H1 (cell line): ENCODE data around the gene SCN3A. TPM values are rescaled to one million over a fixed set of nuclear protein-coding genes. Genes with fewer than 3 reads are reported as not detected.
A peak's percentile ranks its signal among the peaks of the same experiment; 100 is the strongest.

Source experiments
- CTCF ChIA-PET: fragments of 300-600 bp; sonication (Branson Sonifier 250); formaldehyde crosslinking; loops from one replicate; lab custom pipeline; 2021; ENCODE audit not compliant: partially characterized antibody; lab: Charles Lee
- POLR2A ChIA-PET: fragments of 300-600 bp; sonication (Branson Sonifier 250); formaldehyde crosslinking; loops from one replicate; lab custom pipeline; 2021; ENCODE audit warnings: inconsistent platforms; ENCODE audit not compliant: partially characterized antibody; lab: Charles Lee
- DNase-seq, 2 experiments: peaks; one replicate each; pipeline versions ENCODE4 v3.0.0 to v3.0.0-alpha.2; 2010 to 2022; ENCODE audit warnings: low spot score in 2 of 2, low read depth in 1 of 2, mixed read lengths in 1 of 2
- FAIRE-seq: peaks from 2 replicates; lab custom pipeline; 2011; peaks lifted over from hg19 to GRCh38; lab: Jason Lieb, UNC
- H2AFZ ChIP-seq: 2 replicates; pipeline ENCODE4 v1.8.1; 2012; ENCODE audit warnings: low read length, inconsistent platforms
- H2AK5ac ChIP-seq: 2 replicates; pipeline ENCODE4 v1.6.1; 2013; ENCODE audit warnings: low read depth, low read length
- H2BK120ac ChIP-seq: replicated peaks from 2 replicates; pipeline ENCODE3; 2013; ENCODE audit warnings: low read depth, low read length, inconsistent platforms
- H2BK12ac ChIP-seq: 2 replicates; pipeline ENCODE4 v1.6.1; 2013; ENCODE audit warnings: low read depth, low read length
- H2BK15ac ChIP-seq: 2 replicates; pipeline ENCODE4 v1.6.1; 2013; ENCODE audit warnings: low read length
- H2BK20ac ChIP-seq: 2 replicates; pipeline ENCODE4 v1.6.1; 2013; ENCODE audit warnings: low read length
- H2BK5ac ChIP-seq: 2 replicates; pipeline ENCODE4 v1.6.1; 2013; ENCODE audit warnings: low read depth, low read length
- H3K14ac ChIP-seq: 2 replicates; pipeline ENCODE4 v1.6.1; 2013; ENCODE audit warnings: inconsistent platforms; ENCODE audit not compliant: insufficient read length
- H3K18ac ChIP-seq: 2 replicates; pipeline ENCODE4 v1.6.1; 2013; ENCODE audit warnings: low read length; ENCODE audit errors: extremely low read depth
- H3K23ac ChIP-seq: 2 replicates; pipeline ENCODE4 v1.6.1; 2013; ENCODE audit warnings: inconsistent platforms; ENCODE audit not compliant: insufficient read length
- H3K23me2 ChIP-seq: 2 replicates; pipeline ENCODE4 v1.6.1; 2013; ENCODE audit warnings: low read depth, low read length
- H3K27ac ChIP-seq: 2 replicates; pipeline ENCODE4 v1.6.1; 2011; ENCODE audit warnings: low read depth, low read length, inconsistent platforms
- H3K27me3 ChIP-seq, 4 experiments: replicated peaks in 1 of 4; 1 replicate in 1 of 4; 2 replicates in 3 of 4; pipeline versions ENCODE4 v1.6.1 to v1.8.1; 2011 to 2013; ENCODE audit warnings: low read length in 3 of 4, mild to moderate bottlenecking in 3 of 4, inconsistent platforms in 2 of 4, mixed read lengths in 2 of 4, moderate library complexity in 1 of 4; ENCODE audit not compliant: control insufficient read depth in 3 of 4, insufficient read depth in 3 of 4; ENCODE audit errors: extremely low read depth in 1 of 4
- H3K36me3 ChIP-seq, 4 experiments: 2 replicates each; pipeline versions ENCODE4 v1.6.1 to v1.8.1; 2011 to 2013; ENCODE audit warnings: mild to moderate bottlenecking in 4 of 4, low read length in 3 of 4, moderate library complexity in 2 of 4, control low read depth in 1 of 4, inconsistent platforms in 1 of 4; ENCODE audit not compliant: insufficient read depth in 4 of 4, control insufficient read depth in 2 of 4
- H3K4ac ChIP-seq: replicated peaks from 2 replicates; pipeline ENCODE3; 2013; ENCODE audit warnings: low read length, low read depth, mixed read lengths, inconsistent platforms; ENCODE audit not compliant: insufficient read length
- H3K4me1 ChIP-seq, 4 experiments: replicated peaks in 1 of 4; 1 replicate in 1 of 4; 2 replicates in 3 of 4; pipeline versions ENCODE4 v1.6.1 to v1.8.1; 2011 to 2013; ENCODE audit warnings: low read length in 3 of 4, inconsistent platforms in 2 of 4, mixed read lengths in 1 of 4; ENCODE audit not compliant: insufficient read depth in 4 of 4, control insufficient read depth in 3 of 4
- H3K4me2 ChIP-seq, 2 experiments: 2 replicates each; pipeline versions ENCODE4 v1.6.1 to v1.8.1; 2011 to 2013; ENCODE audit warnings: low read depth in 2 of 2, low read length in 2 of 2, control low read depth in 1 of 2, inconsistent platforms in 1 of 2, mild to moderate bottlenecking in 1 of 2; ENCODE audit not compliant: insufficient read depth in 1 of 2
- H3K4me3 ChIP-seq, 4 experiments: fragments of 200-600, 300-600 bp in 1 of 4; sonication (generic), shearing (Covaris generic), sonication (Bioruptor Twin) in 1 of 4; 2 replicates each; pipeline versions ENCODE4 v1.5.1 to v1.8.1; 2011 to 2016; ENCODE audit warnings: low read length in 4 of 4, low read depth in 3 of 4, control low read depth in 2 of 4, inconsistent platforms in 2 of 4, mild to moderate bottlenecking in 2 of 4, mixed read lengths in 1 of 4, moderate library complexity in 1 of 4; ENCODE audit not compliant: insufficient read depth in 2 of 4; ENCODE audit errors: extremely low read depth in 1 of 4
- H3K56ac ChIP-seq: replicated peaks from 2 replicates; pipeline ENCODE3; 2013; ENCODE audit warnings: low read depth, mild to moderate bottlenecking, mixed read lengths, low read length, inconsistent platforms; ENCODE audit not compliant: insufficient read length
- H3K79me1 ChIP-seq: 2 replicates; pipeline ENCODE4 v1.6.1; 2013; ENCODE audit warnings: low read depth, low read length, control low read depth
- H3K79me2 ChIP-seq, 2 experiments: 2 replicates each; pipeline versions ENCODE4 v1.6.1 to v1.8.1; 2012 to 2013; ENCODE audit warnings: low read length in 2 of 2, mild to moderate bottlenecking in 2 of 2, inconsistent platforms in 1 of 2; ENCODE audit not compliant: insufficient read depth in 2 of 2, control insufficient read depth in 1 of 2
- H3K9ac ChIP-seq, 4 experiments: replicated peaks in 1 of 4; 1 replicate in 1 of 4; 2 replicates in 3 of 4; pipeline versions ENCODE4 v1.6.1 to v1.8.1; 2011 to 2013; ENCODE audit warnings: low read depth in 3 of 4, low read length in 3 of 4, control low read depth in 2 of 4, mild to moderate bottlenecking in 2 of 4, moderate library complexity in 2 of 4, inconsistent platforms in 1 of 4; ENCODE audit errors: extremely low read depth in 1 of 4
- H3K9me3 ChIP-seq, 2 experiments: 2 replicates each; pipeline versions ENCODE4 v1.6.1 to v1.8.1; 2012 to 2013; ENCODE audit warnings: mild to moderate bottlenecking in 2 of 2, moderate library complexity in 2 of 2, control low read depth in 1 of 2, inconsistent platforms in 1 of 2, low read depth in 1 of 2, low read length in 1 of 2, mixed read lengths in 1 of 2; ENCODE audit not compliant: insufficient read depth in 2 of 2
- H4K20me1 ChIP-seq, 2 experiments: replicated peaks in 1 of 2; 2 replicates each; pipeline versions ENCODE3 to v1.8.1; 2011 to 2013; ENCODE audit warnings: inconsistent platforms in 2 of 2, low read length in 2 of 2, mild to moderate bottlenecking in 1 of 2; ENCODE audit not compliant: insufficient read depth in 2 of 2, control insufficient read depth in 1 of 2
- H4K5ac ChIP-seq: 2 replicates; pipeline ENCODE4 v1.6.1; 2013; ENCODE audit warnings: low read length, low read depth, mixed read lengths, inconsistent platforms; ENCODE audit not compliant: insufficient read length
- H4K8ac ChIP-seq: 2 replicates; pipeline ENCODE4 v1.8.0; 2013; ENCODE audit warnings: mild to moderate bottlenecking, moderate library complexity, low read length, inconsistent platforms; ENCODE audit not compliant: insufficient read depth; ENCODE audit errors: extremely low read depth
- H4K91ac ChIP-seq: replicated peaks from 2 replicates; pipeline ENCODE3; 2013; ENCODE audit warnings: low read length, mixed read lengths, inconsistent platforms; ENCODE audit not compliant: insufficient read length
- CREB1 ChIP-seq: IDR thresholded peaks from 2 replicates; pipeline ENCODE4 v1.6.1; 2012; ENCODE audit warnings: inconsistent platforms
- EP300 ChIP-seq, 2 experiments: IDR thresholded peaks; 1 replicate in 1 of 2; 2 replicates in 1 of 2; pipeline ENCODE4 v1.6.1; 2011 to 2012; ENCODE audit warnings: low read depth in 2 of 2, low read length in 2 of 2, mild to moderate bottlenecking in 2 of 2, borderline replicate concordance in 1 of 2, inconsistent platforms in 1 of 2, moderate library complexity in 1 of 2
- EZH2 ChIP-seq: fragments of 200-600 bp; sonication (generic); IDR thresholded peaks from 2 replicates; pipeline ENCODE4 v1.7.1; 2012; ENCODE audit warnings: low read depth, mild to moderate bottlenecking, moderate library complexity, low read length, inconsistent platforms; ENCODE audit not compliant: severe bottlenecking
- FOSL1 ChIP-seq: IDR thresholded peaks from 2 replicates; pipeline ENCODE4 v1.6.1; 2011; ENCODE audit warnings: mild to moderate bottlenecking, low read depth, low read length, moderate library complexity; ENCODE audit not compliant: insufficient read depth
- GABPA ChIP-seq: IDR thresholded peaks from 2 replicates; pipeline ENCODE4 v1.6.1; 2011; ENCODE audit warnings: mild to moderate bottlenecking, low read length, moderate library complexity, borderline replicate concordance; ENCODE audit not compliant: insufficient read depth
- JUN ChIP-seq: IDR thresholded peaks from 2 replicates; pipeline ENCODE4 v1.6.1; 2011; ENCODE audit warnings: low read depth, mild to moderate bottlenecking, improper control_type of control experiment, low read length
- JUND ChIP-seq: IDR thresholded peaks from 2 replicates; pipeline ENCODE4 v1.6.1; 2011; ENCODE audit warnings: mild to moderate bottlenecking, improper control_type of control experiment, low read length
- RBBP5 ChIP-seq: IDR thresholded peaks from 2 replicates; pipeline ENCODE4 v1.7.1; 2012; ENCODE audit warnings: low read depth, mild to moderate bottlenecking, inconsistent platforms, low read length, moderate library complexity, borderline replicate concordance
- SIN3A ChIP-seq, 2 experiments: IDR thresholded peaks in 1 of 2; conservative IDR thresholded peaks in 1 of 2; 2 replicates each; pipeline ENCODE4 v1.6.1; 2011 to 2012; ENCODE audit warnings: low read length in 2 of 2, improper control_type of control experiment in 1 of 2, low read depth in 1 of 2, mild to moderate bottlenecking in 1 of 2
- SP1 ChIP-seq: IDR thresholded peaks from 2 replicates; pipeline ENCODE4 v1.6.1; 2011; ENCODE audit warnings: low read depth, low read length
- TBP ChIP-seq: IDR thresholded peaks from 2 replicates; pipeline ENCODE4 v1.6.1; 2011; ENCODE audit warnings: low read depth, low read length, improper control_type of control experiment
- ZNF274 ChIP-seq: IDR thresholded peaks from 2 replicates; pipeline ENCODE4 v1.7.0; 2012; ENCODE audit warnings: low read length, borderline replicate concordance; ENCODE audit errors: extremely low read depth
- WGBS, 2 experiments: shearing (Covaris generic) in 1 of 2; methylation state at CpG; one replicate each; pipeline versions ENCODE4 v1.1.6 to v1.1.7; 2013 to 2015; ENCODE audit warnings: low lambda C conversion rate in 2 of 2, mixed read lengths in 2 of 2, inconsistent platforms in 1 of 2, low coverage in 1 of 2, missing lambda C conversion rate in 1 of 2; ENCODE audit not compliant: insufficient replicate concordance in 2 of 2, insufficient coverage in 1 of 2, insufficient read length in 1 of 2; ENCODE audit errors: extremely low coverage in 1 of 2, missing lambda C conversion rate in 1 of 2; 5-methylcytosine and 5-hydroxymethylcytosine counted together
- polyA plus RNA-seq, 7 experiments: library from polyadenylated mRNA; depleted of rRNA in 3 of 7; stranded (reverse) in 5 of 7; unstranded in 2 of 7; fragments of >200 nt in 5 of 7; fragments of 200-250 nt in 2 of 7; gene quantifications; 1 replicate in 5 of 7; 2 replicates in 1 of 7; 4 replicates in 1 of 7; pipeline versions ENCODE4 v1.2.1 to v1.2.3, GENCODE V29; 2011 to 2013; ENCODE audit warnings: missing spikeins in 2 of 7, mixed read lengths in 2 of 7
- total RNA-seq: library from RNA; stranded (reverse); fragmentation: NEBNext Ultra II Directional; extraction: Animal tissue kit (Norgen Biotek cat#: 25700); gene quantifications from 2 replicates; pipeline ENCODE4 v1.2.1, GENCODE V29; 2021

Gene SCN3A
- total and polyA plus RNA-seq, 2 of the 8 experiments (the other 6 are each of a cell fraction or from before 2014, with no cell fraction given): 0.02 TPM; not detected in 1

DNA sequence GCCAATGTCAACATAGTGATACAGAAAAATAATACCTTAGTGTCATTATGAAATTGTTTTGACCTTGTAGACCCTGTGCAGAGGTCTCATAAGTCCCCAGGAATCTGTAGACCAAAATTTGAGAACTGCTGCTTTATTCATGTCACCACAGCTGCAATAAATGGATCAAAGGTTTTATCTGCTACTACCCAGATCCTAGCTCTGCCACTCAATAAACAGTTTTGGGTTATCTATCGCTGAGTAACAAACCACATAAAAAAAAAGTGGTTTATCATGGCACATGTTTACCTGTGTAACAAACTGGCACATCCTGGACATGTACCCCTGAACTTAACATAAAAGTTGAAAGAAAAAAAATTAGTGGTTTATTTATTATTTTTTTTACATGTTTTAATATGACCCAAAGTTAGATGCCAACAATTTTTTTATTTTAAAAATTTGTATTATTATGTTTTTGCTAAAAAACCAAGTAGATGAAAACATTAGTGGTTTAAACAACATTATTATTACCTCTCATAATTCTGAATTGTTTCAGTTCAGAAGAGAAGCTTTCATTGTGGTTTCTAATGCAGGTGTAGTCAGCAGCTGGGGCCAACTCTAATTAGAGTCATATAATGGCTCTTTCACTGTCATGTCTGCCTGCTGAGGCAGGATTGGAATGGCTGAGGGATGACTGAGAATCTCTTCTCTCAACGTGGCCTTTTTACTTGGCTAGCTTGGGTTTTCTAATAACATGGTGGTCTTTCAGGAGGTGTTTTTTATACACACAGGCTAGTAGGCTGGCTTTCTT is 145.2 kb downstream of the SCN3A start:
- H2BK20ac ChIP-seq: no peak overlapping the region
- ChIA-PET POLR2A (interaction anchor here (1.0 kb wide), 1 partner anchor 100 kb away, joined by 3 read pairs; no protein-coding TSS in a partner anchor), CTCF (interaction anchor here (0.9 to 1.6 kb wide), 2 partner anchors 40 to 42 kb away, joined by 3 to 4 read pairs; no protein-coding TSS in a partner anchor)
- H3K4me1 ChIP-seq: no peaks in the 10 kb centered on the region
- no peak overlapping the region for H3K18ac ChIP-seq
- no peak overlapping the region for H3K56ac ChIP-seq
- no peak overlapping the region for H3K4ac ChIP-seq
- H4K20me1 ChIP-seq: no peaks in the 10 kb centered on the region
- no peak overlapping the region for H4K8ac ChIP-seq
- H2BK120ac ChIP-seq: no peak overlapping the region
- H4K5ac ChIP-seq: no peak overlapping the region
- no peaks in the 10 kb centered on the region for H3K27me3 ChIP-seq
- FAIRE-seq (no peak), DNase-seq (no peak)
- 0 out of 2 replicates have a peak overlapping the region, but pooled peaks have one; percentile 51 for H2AFZ ChIP-seq
- no peak overlapping the region for H2BK15ac ChIP-seq
- no peak overlapping the region for H2BK12ac ChIP-seq
- H3K79me1 ChIP-seq: no peaks in the 10 kb centered on the region
- H2AK5ac ChIP-seq: no peak overlapping the region
- H3K4me3 ChIP-seq: no peak overlapping the region
- H3K14ac ChIP-seq: no peak overlapping the region
- no peak overlapping the region for H4K91ac ChIP-seq
- H3K23ac ChIP-seq: no peak overlapping the region
- 92% methylated on average over 2 of the region's 2 CpGs; no CpG with 5 or more reads in 1 of the 2 experiments for WGBS, 2 experiments
- no peaks in the 10 kb centered on the region for H3K79me2 ChIP-seq
- no peaks in the 10 kb centered on the region; the same call in 1 of the 2 replicates for H3K23me2 ChIP-seq
- no peak overlapping the region for H3K27ac ChIP-seq
- H3K36me3 ChIP-seq: no peaks in the 10 kb centered on the region
- no peak overlapping the region for H3K9ac ChIP-seq
- no peak overlapping the region for H3K4me2 ChIP-seq
- no peaks in the 10 kb centered on the region for H3K9me3 ChIP-seq
- H2BK5ac ChIP-seq: no peak overlapping the region
- TF ChIP-seq SIN3A (conservative IDR thresholded peaks at IDR 0.05 in 1 of 2, IDR thresholded peaks at IDR 0.05 in 1 of 2; ENCODE audit: low read depth in 1 of 2, low read length in 2 of 2): no peak
- TF ChIP-seq SP1: no peak
- TF ChIP-seq JUN: no peak
- TF ChIP-seq EZH2: no peak
- no peak for TF ChIP-seq FOSL1
- TF ChIP-seq CREB1: no peak
- no peak for TF ChIP-seq ZNF274
- no peak for TF ChIP-seq RBBP5
- no peak for TF ChIP-seq JUND
- TF ChIP-seq GABPA: no peak
- TF ChIP-seq EP300 (IDR thresholded peaks at IDR 0.05; ENCODE audit: borderline replicate concordance in 1 of 2, low read depth in 2 of 2, low read length in 2 of 2): no peak
- TF ChIP-seq TBP: no peak
